Gastrocnemius medialis (tissue), 4 donors: ENCODE results near the gene EFCC1. TPM values are rescaled to one million over a fixed set of nuclear protein-coding genes. Genes with fewer than 3 reads are reported as not detected.

Experiments used
- ATAC-seq, 2 donors: fragments of 150-250 bp; one replicate each; pipeline ENCODE4 v1.9.1; 2016
- DNase-seq, 2 donors: peaks; one replicate each; pipeline ENCODE4 v3.0.0-alpha.2; 2019
- H3K27ac ChIP-seq, 4 donors: fragments of 200-600 bp; sonication (generic); 1 replicate in 1 of 4; 2 replicates in 3 of 4; pipeline ENCODE4 v1.5.1; 2016 to 2018; ENCODE audit warnings: mild to moderate bottlenecking in 2 of 4, moderate library complexity in 1 of 4
- H3K27me3 ChIP-seq, 3 donors: fragments of 200-600 bp; sonication (generic) in 2 of 3; 1 replicate in 1 of 3; 2 replicates in 2 of 3; pipeline versions ENCODE4 v1.5.1 to v1.6.0; 2016 to 2019; ENCODE audit warnings: mild to moderate bottlenecking in 1 of 3, moderate library complexity in 1 of 3
- H3K36me3 ChIP-seq, 2 donors: fragments of 200-600 bp; sonication (generic) in 1 of 2; one replicate each; pipeline ENCODE4 v1.5.1; 2017 to 2018
- H3K4me1 ChIP-seq, 2 donors: fragments of 200-600 bp; sonication (generic) in 1 of 2; one replicate each; pipeline ENCODE4 v1.5.1; 2016 to 2017; ENCODE audit warnings: mild to moderate bottlenecking in 2 of 2
- H3K4me3 ChIP-seq, 4 donors: fragments of 200-600 bp; sonication (generic) in 3 of 4; 1 replicate in 1 of 4; 2 replicates in 3 of 4; pipeline ENCODE4 v1.5.1; 2016 to 2019; ENCODE audit warnings: mild to moderate bottlenecking in 2 of 4
- H3K9me3 ChIP-seq, 3 donors: fragments of 200-600 bp; sonication (generic) in 2 of 3; 1 replicate in 1 of 3; 2 replicates in 2 of 3; pipeline ENCODE4 v1.5.1; 2016 to 2019
- POLR2A ChIP-seq, 2 donors: fragments of 450-650 bp; IDR thresholded peaks; one replicate each; pipeline ENCODE4 v1.6.1; 2017; ENCODE audit warnings: antibody characterized with exemption in 2 of 2, mild to moderate bottlenecking in 2 of 2, moderate library complexity in 2 of 2
- in situ Hi-C, 4 donors: fragments of 200-750 bp; cut with MboI; loops; one replicate each; pipeline versions ENCODE4 v1.15.0 to v1.8.0; 2017; ENCODE audit warnings: low sequenced_read_pairs in 4 of 4
- intact Hi-C: fragments of 100-400 bp; cut with DNase I; formaldehyde crosslinking; loops from one replicate; pipeline ENCODE4 v1.15.1; 2023; ENCODE audit warnings: low total_unique reads
- total RNA-seq, 4 donors: library from RNA; depleted of rRNA; stranded (reverse); fragments of >200 nt; gene quantifications; one replicate each; pipeline versions ENCODE4 v1.1.0 to v1.2.3, GENCODE V29; 2016
- TF ChIP-seq, protein P1 (sequence below), 5 experiments: fragments of 450-650 bp in 3 of 5; fragments of 200-600 bp in 2 of 5; sonication (generic) in 2 of 5; IDR thresholded peaks in 4 of 5; conservative IDR thresholded peaks in 1 of 5; 1 replicate in 4 of 5; 2 replicates in 1 of 5; pipeline ENCODE4 v1.5.1; 2016 to 2019; ENCODE audit warnings: antibody characterized with exemption in 5 of 5, mild to moderate bottlenecking in 3 of 5, moderate library complexity in 3 of 5

EFCC1 gene
- total RNA-seq, 4 donors from 2014 or later: 0.26 to 1.2 (median 0.45) TPM

DNA sequence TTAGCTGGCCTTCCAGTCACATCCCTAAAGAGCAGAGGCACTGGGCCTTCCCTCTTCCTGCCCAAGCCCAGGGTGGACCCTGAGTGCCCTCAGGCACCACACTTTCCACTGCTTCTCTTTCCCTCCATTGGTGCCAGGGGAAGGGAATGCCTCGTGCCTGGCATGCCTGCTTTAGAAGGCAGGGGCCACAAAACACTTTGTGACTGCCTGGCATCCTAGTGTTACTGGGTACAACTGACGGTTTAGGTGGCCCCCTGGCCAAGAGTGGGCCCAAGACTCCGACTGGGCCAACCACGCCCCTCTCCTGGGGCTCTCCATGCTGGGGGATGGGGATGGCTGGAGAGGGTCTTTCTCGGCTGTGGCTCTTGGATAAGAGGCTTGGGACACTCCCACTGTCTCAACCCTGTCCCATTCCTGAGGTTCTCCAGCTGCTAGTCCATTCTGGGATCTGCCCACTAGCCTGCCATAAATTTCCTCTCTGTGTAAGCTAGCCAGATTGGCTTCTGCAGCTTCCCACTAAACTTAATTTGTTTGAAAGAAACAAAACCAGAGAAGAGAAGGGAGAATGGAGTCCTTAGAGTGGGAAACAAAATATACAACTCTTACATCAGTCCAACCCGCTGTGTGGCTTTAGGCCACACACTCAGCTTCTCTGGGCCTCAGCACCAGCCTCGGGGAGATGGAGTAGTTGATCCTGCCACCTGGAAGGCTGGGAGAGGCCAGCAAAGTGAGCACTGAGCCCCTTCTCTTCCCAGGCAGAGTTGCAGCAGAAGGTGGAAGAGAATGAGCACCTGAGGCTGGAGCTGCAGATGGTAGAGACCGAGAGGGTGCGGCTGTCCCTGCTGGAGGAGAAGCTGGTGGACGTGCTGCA lies 35.4 kb downstream of the EFCC1 start:
- Histone ChIP-seq H3K9me3 (no peaks in the 10 kb centered on the region), H3K4me1 (no peaks in the 10 kb centered on the region), H3K36me3 (no peaks in the 10 kb centered on the region), H3K4me3 (no peak overlapping the region), H3K27ac (no peak overlapping the region), H3K27me3 (no peaks in the 10 kb centered on the region)
- TF ChIP-seq, protein P1, sequence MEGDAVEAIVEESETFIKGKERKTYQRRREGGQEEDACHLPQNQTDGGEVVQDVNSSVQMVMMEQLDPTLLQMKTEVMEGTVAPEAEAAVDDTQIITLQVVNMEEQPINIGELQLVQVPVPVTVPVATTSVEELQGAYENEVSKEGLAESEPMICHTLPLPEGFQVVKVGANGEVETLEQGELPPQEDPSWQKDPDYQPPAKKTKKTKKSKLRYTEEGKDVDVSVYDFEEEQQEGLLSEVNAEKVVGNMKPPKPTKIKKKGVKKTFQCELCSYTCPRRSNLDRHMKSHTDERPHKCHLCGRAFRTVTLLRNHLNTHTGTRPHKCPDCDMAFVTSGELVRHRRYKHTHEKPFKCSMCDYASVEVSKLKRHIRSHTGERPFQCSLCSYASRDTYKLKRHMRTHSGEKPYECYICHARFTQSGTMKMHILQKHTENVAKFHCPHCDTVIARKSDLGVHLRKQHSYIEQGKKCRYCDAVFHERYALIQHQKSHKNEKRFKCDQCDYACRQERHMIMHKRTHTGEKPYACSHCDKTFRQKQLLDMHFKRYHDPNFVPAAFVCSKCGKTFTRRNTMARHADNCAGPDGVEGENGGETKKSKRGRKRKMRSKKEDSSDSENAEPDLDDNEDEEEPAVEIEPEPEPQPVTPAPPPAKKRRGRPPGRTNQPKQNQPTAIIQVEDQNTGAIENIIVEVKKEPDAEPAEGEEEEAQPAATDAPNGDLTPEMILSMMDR (IDR thresholded peaks at IDR 0.05 in 4 of 5, conservative IDR thresholded peaks at IDR 0.05 in 1 of 5): no peak
- in situ Hi-C loops: no loop called here
- ATAC-seq (no peak), DNase-seq (no peak)
- intact Hi-C loops: no loop called here

DNA sequence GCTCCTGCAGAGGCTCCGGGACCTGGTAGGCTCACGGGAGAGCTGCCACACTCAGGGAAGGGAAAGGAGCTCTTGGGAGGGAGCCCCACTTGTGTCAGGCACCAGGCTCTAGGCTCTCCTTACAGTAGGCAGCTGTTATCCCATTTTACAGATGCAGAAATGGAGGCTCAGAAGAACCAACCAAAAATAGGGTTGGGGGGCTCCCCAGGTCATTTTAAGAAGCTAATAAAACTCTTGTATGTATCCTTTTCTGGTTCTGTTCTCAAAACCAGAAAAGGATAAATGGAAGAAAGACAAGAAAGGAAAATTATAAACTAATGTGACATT lies 36.0 kb downstream of the EFCC1 start:
- Histone ChIP-seq H3K36me3 (no peaks in the 10 kb centered on the region), H3K27me3 (no peaks in the 10 kb centered on the region), H3K27ac (no peak overlapping the region), H3K4me1 (no peaks in the 10 kb centered on the region), H3K9me3 (no peaks in the 10 kb centered on the region), H3K4me3 (no peak overlapping the region)
- ATAC-seq (no peak), DNase-seq (no peak)
- intact Hi-C loops (no loop called here), in situ Hi-C loops (no loop called here)
- TF ChIP-seq POLR2A (IDR thresholded peaks at IDR 0.05): no peak
- TF ChIP-seq, protein P1 (IDR thresholded peaks at IDR 0.05 in 4 of 5, conservative IDR thresholded peaks at IDR 0.05 in 1 of 5): no peak

DNA sequence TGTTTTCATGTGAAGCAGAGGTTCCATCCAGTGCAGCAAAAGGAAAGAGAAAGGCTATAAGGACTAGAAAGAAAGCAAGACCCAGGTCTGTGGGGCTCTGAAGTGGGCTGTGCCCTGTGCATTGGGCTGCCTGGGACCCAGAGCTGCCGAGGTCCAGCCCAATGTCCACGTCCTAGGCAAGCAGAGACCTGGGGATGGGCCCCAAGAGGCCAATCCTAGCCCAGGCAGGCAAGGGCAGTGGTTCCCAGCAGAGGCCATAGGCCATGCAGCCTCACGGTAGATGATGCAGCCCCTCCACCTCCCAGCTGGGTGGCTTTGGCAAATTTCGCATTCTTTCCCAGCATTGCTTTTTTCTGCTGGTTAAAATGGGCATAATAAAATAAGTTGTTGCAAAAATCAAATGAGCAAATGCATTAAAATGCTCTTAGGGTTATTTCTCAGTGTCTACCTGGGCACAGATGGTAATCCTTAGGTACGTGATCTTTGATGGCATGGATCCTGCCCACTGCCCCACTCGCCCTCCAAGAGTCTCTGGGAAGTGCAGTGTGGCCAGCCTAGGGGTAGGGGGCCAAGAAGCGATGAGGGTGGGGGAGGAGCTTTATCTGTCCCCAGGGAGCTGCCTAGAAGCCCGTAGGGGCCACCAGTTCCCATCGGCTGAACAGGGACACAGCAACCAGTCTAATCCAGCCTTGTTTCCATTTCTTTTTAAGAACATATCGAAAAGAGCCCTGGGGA lies 37.2 kb downstream of the EFCC1 start:
- H3K27ac ChIP-seq: no peak overlapping the region
- no peaks in the 10 kb centered on the region for H3K36me3 ChIP-seq
- TF ChIP-seq POLR2A (IDR thresholded peaks at IDR 0.05): no peak
- TF ChIP-seq, protein P1 (IDR thresholded peaks at IDR 0.05 in 4 of 5, conservative IDR thresholded peaks at IDR 0.05 in 1 of 5): no peak
- intact Hi-C loops (no loop called here), in situ Hi-C loops (no loop called here)
- H3K9me3 ChIP-seq: no peaks in the 10 kb centered on the region
- peaks cover 0 to 3% (median 0%) of the 10 kb centered on the region in 3 donors for H3K27me3 ChIP-seq
- DNase-seq (no peak), ATAC-seq (no peak)
- no peak overlapping the region for H3K4me3 ChIP-seq
- no peaks in the 10 kb centered on the region for H3K4me1 ChIP-seq

DNA sequence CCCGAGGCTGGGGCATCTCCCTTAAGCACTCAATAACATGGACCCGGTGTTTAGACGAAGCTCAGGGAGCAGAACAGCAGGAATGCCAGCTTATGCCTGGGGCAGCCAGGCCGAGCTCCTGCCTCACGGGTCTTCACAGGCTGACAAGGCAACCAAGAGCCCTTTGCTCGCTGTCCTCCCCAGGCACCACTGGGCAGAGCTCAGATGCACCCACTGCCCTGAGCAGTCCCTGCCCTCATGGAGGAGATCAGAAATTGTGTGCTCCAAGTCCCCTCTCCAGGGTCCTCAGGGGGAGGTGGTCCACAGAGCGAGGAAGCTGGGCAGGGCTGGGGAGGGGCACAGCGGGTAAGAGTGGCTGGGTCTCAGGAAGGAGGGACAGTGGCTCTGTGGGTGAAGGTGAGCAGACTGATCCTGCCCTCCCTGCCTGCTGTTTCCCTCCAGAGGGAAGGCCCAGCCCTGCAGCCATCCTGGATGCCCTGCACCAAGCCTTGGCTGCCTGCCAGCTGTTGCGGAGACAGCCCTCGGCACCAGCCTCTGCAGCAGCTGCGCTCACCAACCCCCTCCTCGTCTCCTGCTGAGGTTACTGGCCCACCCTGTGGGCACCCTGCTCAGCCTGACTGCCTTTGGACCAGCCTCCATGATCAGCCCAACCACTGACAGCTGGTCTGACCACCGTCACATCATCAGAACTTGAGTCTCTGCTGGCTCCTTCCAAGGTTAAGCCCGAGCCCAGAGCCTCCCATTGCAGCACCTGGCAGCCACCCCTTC lies 38.4 kb downstream of the EFCC1 start:
- peaks cover 0 to 5% (median 0%) of the 10 kb centered on the region in 3 donors for H3K27me3 ChIP-seq
- no peaks in the 10 kb centered on the region for H3K9me3 ChIP-seq
- DNase-seq: no peak
- no peak overlapping the region for H3K27ac ChIP-seq
- intact Hi-C loops (no loop called here), in situ Hi-C loops (no loop called here)
- no peaks in the 10 kb centered on the region for H3K36me3 ChIP-seq
- H3K4me3 ChIP-seq: no peak overlapping the region
- no peak for TF ChIP-seq POLR2A (IDR thresholded peaks at IDR 0.05)
- TF ChIP-seq, protein P1 (IDR thresholded peaks at IDR 0.05 in 4 of 5, conservative IDR thresholded peaks at IDR 0.05 in 1 of 5): no peak
- no peak for ATAC-seq
- H3K4me1 ChIP-seq: no peaks in the 10 kb centered on the region
